GM12878 (cell line): ENCODE results near the gene SORCS2.

Source experiments
- CTCF ChIP-seq, 3 experiments: IDR thresholded peaks in 2 of 3; conservative IDR thresholded peaks in 1 of 3; 2 replicates each; pipeline ENCODE4 v1.5.1; 2011; ENCODE audit warnings: low read depth in 3 of 3, low read length in 3 of 3, mild to moderate bottlenecking in 3 of 3, control low read depth in 2 of 3, moderate library complexity in 2 of 3, inconsistent platforms in 1 of 3, mixed read lengths in 1 of 3; ENCODE audit not compliant: control insufficient read depth in 2 of 3, insufficient read depth in 1 of 3; ENCODE audit errors: extremely low read depth in 1 of 3
- EZH2 ChIP-seq: IDR thresholded peaks from 2 replicates; pipeline ENCODE4 v1.6.1; 2012; ENCODE audit warnings: low read depth, mild to moderate bottlenecking, control low read depth, inconsistent platforms, low read length, borderline replicate concordance; ENCODE audit not compliant: control insufficient read depth
- RB1 ChIP-seq: fragments of 450-650 bp; formaldehyde crosslinking; IDR thresholded peaks from 2 replicates; pipeline ENCODE4 v1.6.1; 2017; ENCODE audit warnings: mild to moderate bottlenecking, borderline replicate concordance
- ZNF217 ChIP-seq: fragments of 450-650 bp; IDR thresholded peaks from 2 replicates; pipeline ENCODE4 v1.6.1; 2017; ENCODE audit warnings: antibody characterized with exemption, mild to moderate bottlenecking

- TF ChIP-seq CTCF (IDR thresholded peaks at IDR 0.05 in 2 of 3, conservative IDR thresholded peaks at IDR 0.05 in 1 of 3; ENCODE audit: control insufficient read depth in 2 of 3, extremely low read depth in 1 of 3, insufficient read depth in 1 of 3, low read depth in 3 of 3, low read length in 3 of 3) (no peak), ZNF217 (no peak), RB1 (no peak), EZH2 (no peak)
These were observed 457.0 kb downstream of the SORCS2 start for GRCh38 chr4:7649411-7649740.
